Measurements from ENCODE around the gene ZBTB8A.
A peak's percentile ranks its signal among the peaks of the same experiment; 100 is the strongest.
"Not testable (repeated sequence)": the region's sequence is repeated elsewhere in the genome, so short reads cannot be mapped to it uniquely, and the experiment has no call there.

ZBTB8A gene

GRCh38 chr1:32538887-32539583 lies at the start of gene ZBTB8A:
TSS of gene ZBTB8A (plus strand) at chr1:32539427. CDS start at chr1:32592932, 53,505 bp downstream.
- DNase-seq: peak; percentile 59

- no peak for DNase-seq
Observed at GRCh38 chr1:32489774-32490454, 49.3 kb upstream of the ZBTB8A start.

- DNase-seq: no peak
Observed at GRCh38 chr1:32491386-32491785, 47.8 kb upstream of the ZBTB8A start.

GRCh38 chr1:32494196-32494595 lies 45.0 kb upstream of the ZBTB8A start:
- DNase-seq: no peak

GRCh38 chr1:32494711-32495337 lies 44.4 kb upstream of the ZBTB8A start:
- no peak for DNase-seq

- DNase-seq: no peak
Observed at GRCh38 chr1:32496127-32496526, 43.1 kb upstream of the ZBTB8A start.

GRCh38 chr1:32498751-32499150 lies 40.5 kb upstream of the ZBTB8A start:
- DNase-seq: no peak

GRCh38 chr1:32500387-32501209 lies 38.6 kb upstream of the ZBTB8A start:
- peak; percentile 65 for DNase-seq

- no peak for DNase-seq
Observed at GRCh38 chr1:32501865-32502264, 37.4 kb upstream of the ZBTB8A start.

- DNase-seq: no peak
Observed at GRCh38 chr1:32503153-32503552, 36.1 kb upstream of the ZBTB8A start.

- DNase-seq: no peak
Observed at GRCh38 chr1:32507021-32507420, 32.2 kb upstream of the ZBTB8A start.

GRCh38 chr1:32508761-32509160 lies 30.5 kb upstream of the ZBTB8A start:
- no peak for DNase-seq

GRCh38 chr1:32509939-32510338 lies 29.3 kb upstream of the ZBTB8A start:
- no peak for DNase-seq

GRCh38 chr1:32516402-32516801 lies 22.8 kb upstream of the ZBTB8A start:
- DNase-seq: no peak

- DNase-seq: no peak
Observed at GRCh38 chr1:32518976-32519375, 20.3 kb upstream of the ZBTB8A start.

GRCh38 chr1:32521165-32521564 lies 18.1 kb upstream of the ZBTB8A start:
- DNase-seq: no peak

- no peak for DNase-seq
Observed at GRCh38 chr1:32525053-32525452, 14.2 kb upstream of the ZBTB8A start.

GRCh38 chr1:32525661-32526444 lies 13.4 kb upstream of the ZBTB8A start:
- no peak for DNase-seq

- DNase-seq: not testable (repeated sequence)
Observed at GRCh38 chr1:32528550-32528949, 10.7 kb upstream of the ZBTB8A start.

GRCh38 chr1:32533792-32534327 lies 5.4 kb upstream of the ZBTB8A start:
- DNase-seq: no peak

GRCh38 chr1:32536117-32536516 lies 3.1 kb upstream of the ZBTB8A start:
- no peak for DNase-seq

- DNase-seq: no peak
Observed at GRCh38 chr1:32536764-32537163, 2.5 kb upstream of the ZBTB8A start.
